Astrocyte (in vitro differentiated cells and primary cell): ENCODE data around the gene BASP1. TPM values are rescaled to one million over a fixed set of nuclear protein-coding genes. Genes with fewer than 3 reads are reported as not detected.

ENCODE experiments used
- DNase-seq: peaks from one replicate; pipeline ENCODE4 v3.0.0-alpha.2; 2010; ENCODE audit warnings: low read depth
- FAIRE-seq: peaks from 2 replicates; lab custom pipeline; 2011; peaks lifted over from hg19 to GRCh38; lab: Jason Lieb, UNC
- H2AFZ ChIP-seq: 2 replicates; pipeline ENCODE4 v1.6.0; 2012; ENCODE audit warnings: low read depth, low read length, inconsistent platforms
- H3K27ac ChIP-seq: 2 replicates; pipeline ENCODE4 v1.5.1; 2011; ENCODE audit warnings: low read depth, low read length, inconsistent platforms
- H3K27me3 ChIP-seq: 2 replicates; pipeline ENCODE4 v1.6.0; 2011; ENCODE audit warnings: low read length, inconsistent platforms; ENCODE audit not compliant: insufficient read depth
- H3K36me3 ChIP-seq: 2 replicates; pipeline ENCODE4 v1.5.1; 2011; ENCODE audit warnings: low read length, inconsistent platforms; ENCODE audit not compliant: insufficient read depth
- H3K4me1 ChIP-seq: 2 replicates; pipeline ENCODE4 v1.5.1; 2011; ENCODE audit warnings: low read length, inconsistent platforms; ENCODE audit not compliant: insufficient read depth
- H3K4me2 ChIP-seq: 2 replicates; pipeline ENCODE4 v1.6.0; 2012; ENCODE audit warnings: low read length, inconsistent platforms
- H3K4me3 ChIP-seq: 2 replicates; pipeline ENCODE4 v1.5.1; 2011; ENCODE audit warnings: low read depth, mild to moderate bottlenecking, low read length, inconsistent platforms; ENCODE audit not compliant: insufficient read depth
- H3K79me2 ChIP-seq: 2 replicates; pipeline ENCODE4 v1.6.0; 2012; ENCODE audit warnings: mild to moderate bottlenecking, low read length, inconsistent platforms; ENCODE audit not compliant: insufficient read depth
- H3K9ac ChIP-seq: 2 replicates; pipeline ENCODE4 v1.6.0; 2012; ENCODE audit warnings: mild to moderate bottlenecking, low read length, inconsistent platforms
- H3K9me3 ChIP-seq: 2 replicates; pipeline ENCODE4 v1.5.1; 2012; ENCODE audit warnings: low read depth, mild to moderate bottlenecking, low read length, inconsistent platforms; ENCODE audit not compliant: insufficient read depth
- H4K20me1 ChIP-seq: 2 replicates; pipeline ENCODE4 v1.6.0; 2012; ENCODE audit warnings: low read length, inconsistent platforms; ENCODE audit not compliant: insufficient read depth
- H3K27ac Mint-ChIP-seq: one replicate; pipeline ENCODE4 v1.8.0; 2021; ENCODE audit warnings: mild to moderate bottlenecking, mixed read lengths; ENCODE audit not compliant: unreplicated experiment
- H3K27me3 Mint-ChIP-seq: one replicate; pipeline ENCODE4 v1.8.0; 2021; ENCODE audit warnings: low read depth, mixed read lengths; ENCODE audit not compliant: unreplicated experiment
- H3K36me3 Mint-ChIP-seq: one replicate; pipeline ENCODE4 v1.8.0; 2021; ENCODE audit warnings: low read depth, mixed read lengths; ENCODE audit not compliant: unreplicated experiment
- H3K4me1 Mint-ChIP-seq: one replicate; pipeline ENCODE4 v1.8.0; 2021; ENCODE audit warnings: low read depth, mixed read lengths; ENCODE audit not compliant: unreplicated experiment
- H3K4me3 Mint-ChIP-seq: one replicate; pipeline ENCODE4 v1.8.0; 2021; ENCODE audit warnings: mild to moderate bottlenecking, moderate library complexity, mixed read lengths; ENCODE audit not compliant: unreplicated experiment
- H3K9me3 Mint-ChIP-seq: one replicate; pipeline ENCODE4 v1.8.0; 2021; ENCODE audit warnings: mild to moderate bottlenecking, mixed read lengths; ENCODE audit not compliant: unreplicated experiment
- EZH2 ChIP-seq: IDR thresholded peaks from 2 replicates; pipeline ENCODE4 v1.6.1; 2012; ENCODE audit warnings: mild to moderate bottlenecking, low read length, inconsistent platforms; ENCODE audit not compliant: insufficient read depth
- total RNA-seq: library from RNA; stranded (reverse); gene quantifications from 2 replicates; pipeline ENCODE4 v1.2.1, GENCODE V29; 2021
- TF ChIP-seq, protein P1 (sequence below): IDR thresholded peaks from 2 replicates; pipeline ENCODE4 v1.5.1; 2011; ENCODE audit warnings: low read depth, mild to moderate bottlenecking, inconsistent platforms, low read length, moderate library complexity; ENCODE audit not compliant: insufficient read depth

The BASP1 gene
- total RNA-seq, 1 donor from 2014 or later = 273 TPM

DNA sequence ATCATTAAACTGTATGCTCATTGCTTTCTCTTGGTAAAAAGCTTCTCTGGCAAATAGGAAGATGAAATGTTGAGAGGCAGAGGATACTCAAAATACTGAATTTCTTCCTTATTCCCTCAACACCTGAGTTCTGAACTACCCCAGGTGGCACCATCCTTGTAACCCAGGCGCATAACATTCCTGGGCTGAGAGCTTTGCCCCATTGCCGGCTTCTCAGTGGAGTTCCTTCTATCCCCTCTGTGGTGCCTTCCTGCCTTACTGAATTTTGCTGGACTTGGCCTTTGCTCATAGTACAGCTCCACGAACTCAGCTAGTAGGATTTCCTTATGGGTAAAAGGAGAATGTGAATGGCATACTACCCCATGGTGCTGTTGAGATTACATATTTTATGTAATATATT, 54.7 kb downstream of the BASP1 start:
- peaks cover 86% of the 10 kb centered on the region for H4K20me1 ChIP-seq
- no peak overlapping the region for H3K9ac ChIP-seq
- H3K27ac ChIP-seq = no peak overlapping the region
- TF ChIP-seq, protein P1, sequence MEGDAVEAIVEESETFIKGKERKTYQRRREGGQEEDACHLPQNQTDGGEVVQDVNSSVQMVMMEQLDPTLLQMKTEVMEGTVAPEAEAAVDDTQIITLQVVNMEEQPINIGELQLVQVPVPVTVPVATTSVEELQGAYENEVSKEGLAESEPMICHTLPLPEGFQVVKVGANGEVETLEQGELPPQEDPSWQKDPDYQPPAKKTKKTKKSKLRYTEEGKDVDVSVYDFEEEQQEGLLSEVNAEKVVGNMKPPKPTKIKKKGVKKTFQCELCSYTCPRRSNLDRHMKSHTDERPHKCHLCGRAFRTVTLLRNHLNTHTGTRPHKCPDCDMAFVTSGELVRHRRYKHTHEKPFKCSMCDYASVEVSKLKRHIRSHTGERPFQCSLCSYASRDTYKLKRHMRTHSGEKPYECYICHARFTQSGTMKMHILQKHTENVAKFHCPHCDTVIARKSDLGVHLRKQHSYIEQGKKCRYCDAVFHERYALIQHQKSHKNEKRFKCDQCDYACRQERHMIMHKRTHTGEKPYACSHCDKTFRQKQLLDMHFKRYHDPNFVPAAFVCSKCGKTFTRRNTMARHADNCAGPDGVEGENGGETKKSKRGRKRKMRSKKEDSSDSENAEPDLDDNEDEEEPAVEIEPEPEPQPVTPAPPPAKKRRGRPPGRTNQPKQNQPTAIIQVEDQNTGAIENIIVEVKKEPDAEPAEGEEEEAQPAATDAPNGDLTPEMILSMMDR = no peak
- TF ChIP-seq EZH2 = no peak
- H3K4me1 ChIP-seq = no peaks in the 10 kb centered on the region
- no peak overlapping the region for H2AFZ ChIP-seq
- H3K4me1 Mint-ChIP-seq = peaks cover 17% of the 10 kb centered on the region
- H3K27me3 ChIP-seq = no peaks in the 10 kb centered on the region
- H3K79me2 ChIP-seq = peaks cover 89% of the 10 kb centered on the region
- no peak overlapping the region for H3K4me2 ChIP-seq
- no peaks in the 10 kb centered on the region for H3K9me3 Mint-ChIP-seq
- H3K36me3 ChIP-seq = peaks cover 17% of the 10 kb centered on the region
- no peak overlapping the region for H3K4me3 ChIP-seq
- H3K4me3 Mint-ChIP-seq = no peak overlapping the region
- peaks cover 15% of the 10 kb centered on the region for H3K36me3 Mint-ChIP-seq
- no peaks in the 10 kb centered on the region for H3K27me3 Mint-ChIP-seq
- FAIRE-seq (no peak), DNase-seq (no peak)
- H3K27ac Mint-ChIP-seq = no peak overlapping the region
- H3K9me3 ChIP-seq = no peaks in the 10 kb centered on the region

DNA sequence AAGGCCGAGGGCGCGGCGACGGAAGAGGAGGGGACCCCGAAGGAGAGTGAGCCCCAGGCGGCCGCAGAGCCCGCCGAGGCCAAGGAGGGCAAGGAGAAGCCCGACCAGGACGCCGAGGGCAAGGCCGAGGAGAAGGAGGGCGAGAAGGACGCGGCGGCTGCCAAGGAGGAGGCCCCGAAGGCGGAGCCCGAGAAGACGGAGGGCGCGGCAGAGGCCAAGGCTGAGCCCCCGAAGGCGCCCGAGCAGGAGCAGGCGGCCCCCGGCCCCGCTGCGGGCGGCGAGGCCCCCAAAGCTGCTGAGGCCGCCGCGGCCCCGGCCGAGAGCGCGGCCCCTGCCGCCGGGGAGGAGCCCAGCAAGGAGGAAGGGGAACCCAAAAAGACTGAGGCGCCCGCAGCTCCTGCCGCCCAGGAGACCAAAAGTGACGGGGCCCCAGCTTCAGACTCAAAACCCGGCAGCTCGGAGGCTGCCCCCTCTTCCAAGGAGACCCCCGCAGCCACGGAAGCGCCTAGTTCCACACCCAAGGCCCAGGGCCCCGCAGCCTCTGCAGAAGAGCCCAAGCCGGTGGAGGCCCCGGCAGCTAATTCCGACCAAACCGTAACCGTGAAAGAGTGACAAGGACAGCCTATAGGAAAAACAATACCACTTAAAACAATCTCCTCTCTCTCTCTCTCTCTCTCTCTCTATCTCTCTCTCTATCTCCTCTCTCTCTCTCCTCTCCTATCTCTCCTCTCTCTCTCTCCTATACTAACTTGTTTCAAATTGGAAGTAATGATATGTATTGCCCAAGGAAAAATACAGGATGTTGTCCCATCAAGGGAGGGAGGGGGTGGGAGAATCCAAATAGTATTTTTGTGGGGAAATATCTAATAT, 58.1 kb downstream of the BASP1 start:
- TF ChIP-seq, protein P1 = no peak
- no peak for TF ChIP-seq EZH2
- no peak overlapping the region for H3K27ac Mint-ChIP-seq
- FAIRE-seq = no peak

DNA sequence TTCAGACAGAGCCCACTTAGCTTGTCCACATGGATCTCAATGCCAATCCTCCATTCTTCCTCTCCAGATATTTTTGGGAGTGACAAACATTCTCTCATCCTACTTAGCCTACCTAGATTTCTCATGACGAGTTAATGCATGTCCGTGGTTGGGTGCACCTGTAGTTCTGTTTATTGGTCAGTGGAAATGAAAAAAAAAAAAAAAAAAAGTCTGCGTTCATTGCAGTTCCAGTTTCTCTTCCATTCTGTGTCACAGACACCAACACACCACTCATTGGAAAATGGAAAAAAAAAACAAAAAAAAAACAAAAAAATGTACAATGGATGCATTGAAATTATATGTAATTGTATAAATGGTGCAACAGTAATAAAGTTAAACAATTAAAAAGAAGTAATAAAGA, 59.0 kb downstream of the BASP1 start:
- no peaks in the 10 kb centered on the region for H3K9me3 ChIP-seq
- no peak for TF ChIP-seq EZH2
- TF ChIP-seq, protein P1 = no peak
- no peak overlapping the region for H3K27ac Mint-ChIP-seq
- peaks cover 63% of the 10 kb centered on the region for H4K20me1 ChIP-seq
- no peak overlapping the region for H3K4me3 ChIP-seq
- peaks cover 25% of the 10 kb centered on the region for H3K36me3 ChIP-seq
- H3K9ac ChIP-seq = no peak overlapping the region
- H3K4me1 ChIP-seq = no peaks in the 10 kb centered on the region
- H2AFZ ChIP-seq = no peak overlapping the region
- H3K27me3 Mint-ChIP-seq = no peaks in the 10 kb centered on the region
- no peak overlapping the region for H3K4me2 ChIP-seq
- H3K27ac ChIP-seq = no peak overlapping the region
- no peak for DNase-seq
- H3K27me3 ChIP-seq = no peaks in the 10 kb centered on the region
- FAIRE-seq = no peak
- peaks cover 21% of the 10 kb centered on the region for H3K36me3 Mint-ChIP-seq
- H3K9me3 Mint-ChIP-seq = no peaks in the 10 kb centered on the region
- peaks cover 16% of the 10 kb centered on the region for H3K4me1 Mint-ChIP-seq
- H3K4me3 Mint-ChIP-seq = no peak overlapping the region
- H3K79me2 ChIP-seq = peaks cover 48% of the 10 kb centered on the region

More for the DNA sequence above, 58.1 kb downstream of the BASP1 start:
- H3K4me2 ChIP-seq = no peak overlapping the region
- H3K4me1 ChIP-seq = no peaks in the 10 kb centered on the region
- no peak overlapping the region for H3K9ac ChIP-seq
- Mint-ChIP-seq H3K36me3 (peaks cover 22% of the 10 kb centered on the region), H3K9me3 (no peaks in the 10 kb centered on the region), H3K27me3 (no peaks in the 10 kb centered on the region), H3K4me3 (no peak overlapping the region), H3K4me1 (peaks cover 13% of the 10 kb centered on the region)
- H3K36me3 ChIP-seq = peaks cover 25% of the 10 kb centered on the region
- H3K27ac ChIP-seq = no peak overlapping the region
- no peaks in the 10 kb centered on the region for H3K27me3 ChIP-seq
- no peak for DNase-seq
- H3K79me2 ChIP-seq = peaks cover 58% of the 10 kb centered on the region
- no peaks in the 10 kb centered on the region for H3K9me3 ChIP-seq
- H2AFZ ChIP-seq = no peak overlapping the region
- H4K20me1 ChIP-seq = peaks cover 72% of the 10 kb centered on the region
- no peak overlapping the region for H3K4me3 ChIP-seq
